OCI-LY1 (cell line): ENCODE results near the gene ABCG2.

ENCODE experiments used
- EZH2 ChIP-seq: fragments of 200-600 bp; sonication (generic), shearing (Covaris generic); IDR thresholded peaks from 2 replicates; pipeline ENCODE4 v1.8.0; 2017; ENCODE audit warnings: borderline replicate concordance, mixed run types, mild to moderate bottlenecking, antibody characterized with exemption, low read length, moderate library complexity, mixed read lengths
- TF ChIP-seq, protein P1 (sequence below): fragments of 200-600 bp; sonication (generic), shearing (Covaris generic); IDR thresholded peaks from 2 replicates; pipeline ENCODE4 v1.5.1; 2017; ENCODE audit warnings: mild to moderate bottlenecking, antibody characterized with exemption, low read length, moderate library complexity, mixed read lengths

GRCh38 chr4:88143504-88143903 is 14.9 kb downstream of the ABCG2 start:
- TF ChIP-seq, protein P1, sequence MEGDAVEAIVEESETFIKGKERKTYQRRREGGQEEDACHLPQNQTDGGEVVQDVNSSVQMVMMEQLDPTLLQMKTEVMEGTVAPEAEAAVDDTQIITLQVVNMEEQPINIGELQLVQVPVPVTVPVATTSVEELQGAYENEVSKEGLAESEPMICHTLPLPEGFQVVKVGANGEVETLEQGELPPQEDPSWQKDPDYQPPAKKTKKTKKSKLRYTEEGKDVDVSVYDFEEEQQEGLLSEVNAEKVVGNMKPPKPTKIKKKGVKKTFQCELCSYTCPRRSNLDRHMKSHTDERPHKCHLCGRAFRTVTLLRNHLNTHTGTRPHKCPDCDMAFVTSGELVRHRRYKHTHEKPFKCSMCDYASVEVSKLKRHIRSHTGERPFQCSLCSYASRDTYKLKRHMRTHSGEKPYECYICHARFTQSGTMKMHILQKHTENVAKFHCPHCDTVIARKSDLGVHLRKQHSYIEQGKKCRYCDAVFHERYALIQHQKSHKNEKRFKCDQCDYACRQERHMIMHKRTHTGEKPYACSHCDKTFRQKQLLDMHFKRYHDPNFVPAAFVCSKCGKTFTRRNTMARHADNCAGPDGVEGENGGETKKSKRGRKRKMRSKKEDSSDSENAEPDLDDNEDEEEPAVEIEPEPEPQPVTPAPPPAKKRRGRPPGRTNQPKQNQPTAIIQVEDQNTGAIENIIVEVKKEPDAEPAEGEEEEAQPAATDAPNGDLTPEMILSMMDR = no peak
- no peak for TF ChIP-seq EZH2
